Fibroblast of lung (primary cell): ENCODE data around the gene ROR2.

Source experiments
- EZH2 ChIP-seq: IDR thresholded peaks from 2 replicates; pipeline ENCODE4 v1.5.1; 2012; ENCODE audit warnings: low read length, control low read depth, mild to moderate bottlenecking; ENCODE audit errors: missing control alignments
- TF ChIP-seq, protein P1 (sequence below), 2 donors: IDR thresholded peaks in 1 of 2; conservative IDR thresholded peaks in 1 of 2; 1 replicate in 1 of 2; 2 replicates in 1 of 2; pipeline ENCODE4 v1.5.1; 2011 to 2012; ENCODE audit warnings: low read length in 2 of 2, control low read depth in 1 of 2, inconsistent platforms in 1 of 2, low read depth in 1 of 2, mild to moderate bottlenecking in 1 of 2

DNA sequence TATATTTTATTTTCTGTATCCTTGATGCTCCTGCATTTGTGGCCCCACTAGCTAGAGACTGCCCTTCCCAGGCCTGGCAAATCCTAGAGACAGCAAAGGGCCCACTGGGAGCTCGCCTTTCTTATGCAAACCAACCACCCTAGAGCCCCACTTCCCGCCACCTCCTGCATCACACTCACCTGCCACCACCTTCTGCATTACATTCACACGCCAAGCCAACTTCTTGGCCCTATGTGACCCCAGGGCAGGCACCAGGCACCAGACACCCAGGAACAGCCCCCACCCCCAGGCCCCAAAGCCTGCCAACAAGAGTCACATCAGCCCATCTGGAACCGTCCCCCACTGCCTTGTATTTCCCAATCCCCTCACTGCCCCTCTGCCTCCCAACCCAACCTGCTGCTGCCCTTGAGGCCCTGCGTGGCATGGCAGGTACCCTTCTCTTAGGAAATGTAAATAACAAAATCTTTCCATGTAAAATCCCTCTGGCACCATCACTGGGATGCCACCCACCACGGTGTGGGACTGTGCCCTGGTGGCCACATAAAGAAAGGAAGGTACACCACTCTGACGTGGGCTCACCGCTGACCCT, 22.0 kb downstream of the ROR2 start:
- TF ChIP-seq, protein P1, sequence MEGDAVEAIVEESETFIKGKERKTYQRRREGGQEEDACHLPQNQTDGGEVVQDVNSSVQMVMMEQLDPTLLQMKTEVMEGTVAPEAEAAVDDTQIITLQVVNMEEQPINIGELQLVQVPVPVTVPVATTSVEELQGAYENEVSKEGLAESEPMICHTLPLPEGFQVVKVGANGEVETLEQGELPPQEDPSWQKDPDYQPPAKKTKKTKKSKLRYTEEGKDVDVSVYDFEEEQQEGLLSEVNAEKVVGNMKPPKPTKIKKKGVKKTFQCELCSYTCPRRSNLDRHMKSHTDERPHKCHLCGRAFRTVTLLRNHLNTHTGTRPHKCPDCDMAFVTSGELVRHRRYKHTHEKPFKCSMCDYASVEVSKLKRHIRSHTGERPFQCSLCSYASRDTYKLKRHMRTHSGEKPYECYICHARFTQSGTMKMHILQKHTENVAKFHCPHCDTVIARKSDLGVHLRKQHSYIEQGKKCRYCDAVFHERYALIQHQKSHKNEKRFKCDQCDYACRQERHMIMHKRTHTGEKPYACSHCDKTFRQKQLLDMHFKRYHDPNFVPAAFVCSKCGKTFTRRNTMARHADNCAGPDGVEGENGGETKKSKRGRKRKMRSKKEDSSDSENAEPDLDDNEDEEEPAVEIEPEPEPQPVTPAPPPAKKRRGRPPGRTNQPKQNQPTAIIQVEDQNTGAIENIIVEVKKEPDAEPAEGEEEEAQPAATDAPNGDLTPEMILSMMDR (conservative IDR thresholded peaks at IDR 0.05 in 1 of 2, IDR thresholded peaks at IDR 0.05 in 1 of 2; ENCODE audit: low read depth in 1 of 2, low read length in 2 of 2): no peak
- TF ChIP-seq EZH2: no peak
